GM23338 (cell line): Measurements from ENCODE around the gene ANKS1B. TPM values are rescaled to one million over a fixed set of nuclear protein-coding genes. Genes with fewer than 3 reads are reported as not detected.

Experiments used
- ATAC-seq: fragments of 200-7000 bp; cut with Tn5 transposase; 3 replicates; pipeline ENCODE4 v1.9.1; 2020
- DNase-seq: peaks from one replicate; pipeline ENCODE4 v3.0.0-alpha.2; 2015; ENCODE audit warnings: low spot score
- H2AFZ ChIP-seq: fragments of 200-600 bp; sonication (generic); 2 replicates; pipeline ENCODE4 v1.8.0; 2016; ENCODE audit warnings: antibody characterized with exemption, mild to moderate bottlenecking, moderate library complexity
- H3F3A ChIP-seq: fragments of 200-600 bp; sonication (generic); replicated peaks from 2 replicates; pipeline ENCODE4 v1.8.0; 2017; ENCODE audit warnings: antibody characterized with exemption, mixed run types, low read depth
- H3K27ac ChIP-seq: fragments of 200-600 bp; sonication (generic); 2 replicates; pipeline ENCODE4 v1.6.1; 2016; ENCODE audit warnings: low read depth
- H3K27me3 ChIP-seq: fragments of 200-600 bp; sonication (generic); 2 replicates; pipeline ENCODE4 v1.8.0; 2016; ENCODE audit warnings: mild to moderate bottlenecking, mixed run types, moderate library complexity; ENCODE audit not compliant: insufficient read depth
- H3K36me3 ChIP-seq: fragments of 200-600 bp; sonication (generic); 2 replicates; pipeline ENCODE4 v1.8.0; 2016; ENCODE audit warnings: mild to moderate bottlenecking; ENCODE audit not compliant: insufficient read depth
- H3K4me1 ChIP-seq: fragments of 200-600 bp; sonication (generic); 2 replicates; pipeline ENCODE4 v1.8.0; 2016; ENCODE audit warnings: mild to moderate bottlenecking, moderate library complexity; ENCODE audit not compliant: insufficient read depth
- H3K4me2 ChIP-seq: fragments of 200-600 bp; sonication (generic); 2 replicates; pipeline ENCODE4 v1.7.1; 2017; ENCODE audit warnings: mixed run types
- H3K4me3 ChIP-seq: fragments of 200-600 bp; sonication (generic); 2 replicates; pipeline ENCODE4 v1.6.1; 2016; ENCODE audit warnings: mixed run types
- H3K79me2 ChIP-seq: fragments of 200-600 bp; sonication (generic); replicated peaks from 2 replicates; pipeline ENCODE4 v1.8.0; 2017; ENCODE audit warnings: mild to moderate bottlenecking; ENCODE audit not compliant: insufficient read depth
- H3K9me2 ChIP-seq: fragments of 200-600 bp; sonication (generic); 2 replicates; pipeline ENCODE4 v1.8.0; 2017; ENCODE audit not compliant: insufficient read depth
- H4K20me1 ChIP-seq: fragments of 200-600 bp; sonication (generic); replicated peaks from 2 replicates; pipeline ENCODE4 v1.8.0; 2017; ENCODE audit warnings: mild to moderate bottlenecking; ENCODE audit not compliant: insufficient read depth
- H3K27ac Mint-ChIP-seq: 2 replicates; pipeline ENCODE4 v1.8.0; 2020; ENCODE audit warnings: inconsistent platforms, mild to moderate bottlenecking, moderate library complexity, mixed read lengths
- H3K27me3 Mint-ChIP-seq: 3 replicates; pipeline ENCODE4 v1.8.0; 2022; ENCODE audit warnings: low read depth, mild to moderate bottlenecking, moderate library complexity, mixed read lengths, inconsistent platforms; ENCODE audit not compliant: insufficient read depth, poor library complexity
- H3K36me3 Mint-ChIP-seq: 3 replicates; pipeline ENCODE4 v1.8.0; 2021; ENCODE audit warnings: low read depth, mild to moderate bottlenecking, inconsistent platforms, moderate library complexity, mixed read lengths
- H3K4me1 Mint-ChIP-seq: 3 replicates; pipeline ENCODE4 v1.8.0; 2020; ENCODE audit warnings: mild to moderate bottlenecking, inconsistent platforms, mixed read lengths
- H3K4me3 Mint-ChIP-seq: 3 replicates; pipeline ENCODE4 v1.8.0; 2021; ENCODE audit warnings: moderate library complexity, mild to moderate bottlenecking, inconsistent platforms, mixed read lengths
- H3K9me3 Mint-ChIP-seq: 3 replicates; pipeline ENCODE4 v1.8.0; 2020; ENCODE audit warnings: moderate library complexity, mild to moderate bottlenecking, inconsistent platforms, mixed read lengths
- CTCF ChIP-seq, 2 experiments: fragments of 200-600 bp in 1 of 2; sonication (generic) in 1 of 2; conservative IDR thresholded peaks; 2 replicates each; pipeline versions ENCODE4 v1.5.1 to v1.6.1; 2016 to 2017; ENCODE audit warnings: antibody characterized with exemption in 2 of 2, low read depth in 2 of 2, mild to moderate bottlenecking in 2 of 2, moderate library complexity in 1 of 2
- EZH2phosphoT487 ChIP-seq: fragments of 200-600 bp; sonication (generic); IDR thresholded peaks from one replicate; pipeline ENCODE4 v1.8.1; 2018; ENCODE audit warnings: antibody characterized with exemption; ENCODE audit not compliant: unreplicated experiment
- NANOG ChIP-seq: IDR thresholded peaks from 2 replicates; pipeline ENCODE4 v1.6.1; 2016; ENCODE audit warnings: antibody characterized with exemption, borderline replicate concordance
- POLR2AphosphoS5 ChIP-seq: IDR thresholded peaks from 2 replicates; pipeline ENCODE4 v1.6.1; 2016; ENCODE audit warnings: antibody characterized with exemption, low read depth
- STAT1 ChIP-seq: IDR thresholded peaks from one replicate; pipeline ENCODE4 v1.6.1; 2016; ENCODE audit warnings: antibody characterized with exemption; ENCODE audit not compliant: unreplicated experiment
- ZNF114 ChIP-seq: fragments of 250-450 bp; sonication (Bioruptor Pico); IDR thresholded peaks from 2 replicates; pipeline ENCODE4 v1.5.0; 2020; ENCODE audit warnings: mild to moderate bottlenecking, moderate library complexity
- ZNF331 ChIP-seq: fragments of 250-450 bp; sonication (Bioruptor Pico); IDR thresholded peaks from 2 replicates; pipeline ENCODE4 v1.5.0; 2020; ENCODE audit warnings: low read depth, mild to moderate bottlenecking, moderate library complexity
- polyA plus RNA-seq: library from polyadenylated mRNA; unstranded; fragments of >200 nt; fragmentation: Nextera tagmentation; extraction: Ambion mirVana; gene quantifications from 2 replicates; pipeline ENCODE4 v1.2.1, GENCODE V29; 2016
- total RNA-seq: library from RNA; depleted of rRNA; stranded (reverse); fragments of >200 nt; shearing (Covaris generic); gene quantifications from 2 replicates; pipeline ENCODE4 v1.2.3, GENCODE V29; 2014
- TF ChIP-seq, protein P1 (sequence below): IDR thresholded peaks from one replicate; pipeline ENCODE4 v1.6.1; 2018; ENCODE audit warnings: antibody characterized with exemption; ENCODE audit not compliant: unreplicated experiment
- TF ChIP-seq, protein P2 (sequence below): fragments of 250-450 bp; sonication (Bioruptor Pico); IDR thresholded peaks from 2 replicates; pipeline ENCODE4 v1.5.0; 2020; ENCODE audit warnings: mild to moderate bottlenecking, moderate library complexity

The ANKS1B gene
- total and polyA plus RNA-seq, 2 experiments from 2014 or later: 4.3 to 5.8 TPM

GRCh38 chr12:99093166-99093565 is 891.6 kb downstream of the ANKS1B start (continued):
- TF ChIP-seq NANOG: no peak
- no peak for TF ChIP-seq POLR2AphosphoS5
- no peak for TF ChIP-seq ZNF331
- TF ChIP-seq CTCF (conservative IDR thresholded peaks at IDR 0.05; ENCODE audit: low read depth in 2 of 2): no peak
- no peak for TF ChIP-seq STAT1
- TF ChIP-seq ZNF114 (CRISPR knock-in tag): no peak

GRCh38 chr12:99092100-99092851 is 892.5 kb downstream of the ANKS1B start:
- no peaks in the 10 kb centered on the region for H3K9me3 Mint-ChIP-seq
- H3K36me3 ChIP-seq: no peaks in the 10 kb centered on the region
- no peak overlapping the region for H3K4me2 ChIP-seq
- H3K27me3 ChIP-seq: no peaks in the 10 kb centered on the region
- H3K36me3 Mint-ChIP-seq: no peaks in the 10 kb centered on the region
- H4K20me1 ChIP-seq: no peaks in the 10 kb centered on the region
- H3K79me2 ChIP-seq: no peaks in the 10 kb centered on the region
- no peak overlapping the region for H3K4me3 ChIP-seq
- H3K9me2 ChIP-seq: no peaks in the 10 kb centered on the region
- DNase-seq (no peak), ATAC-seq (no peak)
- H3K27ac Mint-ChIP-seq: peak overlapping the region; percentile 76; the same call in 1 of the 2 replicates
- peaks cover 9% of the 10 kb centered on the region for H3K4me1 Mint-ChIP-seq
- H3F3A ChIP-seq: no peaks in the 10 kb centered on the region
- no peak overlapping the region for H3K4me3 Mint-ChIP-seq
- H2AFZ ChIP-seq: no peak overlapping the region
- H3K27ac ChIP-seq: no peak overlapping the region
- peaks cover 1% of the 10 kb centered on the region for H3K27me3 Mint-ChIP-seq
- peaks cover 9% of the 10 kb centered on the region for H3K4me1 ChIP-seq
- no peak for TF ChIP-seq CTCF (conservative IDR thresholded peaks at IDR 0.05; ENCODE audit: low read depth in 2 of 2)
- TF ChIP-seq, protein P1, sequence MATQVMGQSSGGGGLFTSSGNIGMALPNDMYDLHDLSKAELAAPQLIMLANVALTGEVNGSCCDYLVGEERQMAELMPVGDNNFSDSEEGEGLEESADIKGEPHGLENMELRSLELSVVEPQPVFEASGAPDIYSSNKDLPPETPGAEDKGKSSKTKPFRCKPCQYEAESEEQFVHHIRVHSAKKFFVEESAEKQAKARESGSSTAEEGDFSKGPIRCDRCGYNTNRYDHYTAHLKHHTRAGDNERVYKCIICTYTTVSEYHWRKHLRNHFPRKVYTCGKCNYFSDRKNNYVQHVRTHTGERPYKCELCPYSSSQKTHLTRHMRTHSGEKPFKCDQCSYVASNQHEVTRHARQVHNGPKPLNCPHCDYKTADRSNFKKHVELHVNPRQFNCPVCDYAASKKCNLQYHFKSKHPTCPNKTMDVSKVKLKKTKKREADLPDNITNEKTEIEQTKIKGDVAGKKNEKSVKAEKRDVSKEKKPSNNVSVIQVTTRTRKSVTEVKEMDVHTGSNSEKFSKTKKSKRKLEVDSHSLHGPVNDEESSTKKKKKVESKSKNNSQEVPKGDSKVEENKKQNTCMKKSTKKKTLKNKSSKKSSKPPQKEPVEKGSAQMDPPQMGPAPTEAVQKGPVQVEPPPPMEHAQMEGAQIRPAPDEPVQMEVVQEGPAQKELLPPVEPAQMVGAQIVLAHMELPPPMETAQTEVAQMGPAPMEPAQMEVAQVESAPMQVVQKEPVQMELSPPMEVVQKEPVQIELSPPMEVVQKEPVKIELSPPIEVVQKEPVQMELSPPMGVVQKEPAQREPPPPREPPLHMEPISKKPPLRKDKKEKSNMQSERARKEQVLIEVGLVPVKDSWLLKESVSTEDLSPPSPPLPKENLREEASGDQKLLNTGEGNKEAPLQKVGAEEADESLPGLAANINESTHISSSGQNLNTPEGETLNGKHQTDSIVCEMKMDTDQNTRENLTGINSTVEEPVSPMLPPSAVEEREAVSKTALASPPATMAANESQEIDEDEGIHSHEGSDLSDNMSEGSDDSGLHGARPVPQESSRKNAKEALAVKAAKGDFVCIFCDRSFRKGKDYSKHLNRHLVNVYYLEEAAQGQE: no peak
- no peak for TF ChIP-seq STAT1
- TF ChIP-seq ZNF331: no peak
- no peak for TF ChIP-seq EZH2phosphoT487
- TF ChIP-seq ZNF114 (CRISPR knock-in tag): no peak
- TF ChIP-seq, protein P2, sequence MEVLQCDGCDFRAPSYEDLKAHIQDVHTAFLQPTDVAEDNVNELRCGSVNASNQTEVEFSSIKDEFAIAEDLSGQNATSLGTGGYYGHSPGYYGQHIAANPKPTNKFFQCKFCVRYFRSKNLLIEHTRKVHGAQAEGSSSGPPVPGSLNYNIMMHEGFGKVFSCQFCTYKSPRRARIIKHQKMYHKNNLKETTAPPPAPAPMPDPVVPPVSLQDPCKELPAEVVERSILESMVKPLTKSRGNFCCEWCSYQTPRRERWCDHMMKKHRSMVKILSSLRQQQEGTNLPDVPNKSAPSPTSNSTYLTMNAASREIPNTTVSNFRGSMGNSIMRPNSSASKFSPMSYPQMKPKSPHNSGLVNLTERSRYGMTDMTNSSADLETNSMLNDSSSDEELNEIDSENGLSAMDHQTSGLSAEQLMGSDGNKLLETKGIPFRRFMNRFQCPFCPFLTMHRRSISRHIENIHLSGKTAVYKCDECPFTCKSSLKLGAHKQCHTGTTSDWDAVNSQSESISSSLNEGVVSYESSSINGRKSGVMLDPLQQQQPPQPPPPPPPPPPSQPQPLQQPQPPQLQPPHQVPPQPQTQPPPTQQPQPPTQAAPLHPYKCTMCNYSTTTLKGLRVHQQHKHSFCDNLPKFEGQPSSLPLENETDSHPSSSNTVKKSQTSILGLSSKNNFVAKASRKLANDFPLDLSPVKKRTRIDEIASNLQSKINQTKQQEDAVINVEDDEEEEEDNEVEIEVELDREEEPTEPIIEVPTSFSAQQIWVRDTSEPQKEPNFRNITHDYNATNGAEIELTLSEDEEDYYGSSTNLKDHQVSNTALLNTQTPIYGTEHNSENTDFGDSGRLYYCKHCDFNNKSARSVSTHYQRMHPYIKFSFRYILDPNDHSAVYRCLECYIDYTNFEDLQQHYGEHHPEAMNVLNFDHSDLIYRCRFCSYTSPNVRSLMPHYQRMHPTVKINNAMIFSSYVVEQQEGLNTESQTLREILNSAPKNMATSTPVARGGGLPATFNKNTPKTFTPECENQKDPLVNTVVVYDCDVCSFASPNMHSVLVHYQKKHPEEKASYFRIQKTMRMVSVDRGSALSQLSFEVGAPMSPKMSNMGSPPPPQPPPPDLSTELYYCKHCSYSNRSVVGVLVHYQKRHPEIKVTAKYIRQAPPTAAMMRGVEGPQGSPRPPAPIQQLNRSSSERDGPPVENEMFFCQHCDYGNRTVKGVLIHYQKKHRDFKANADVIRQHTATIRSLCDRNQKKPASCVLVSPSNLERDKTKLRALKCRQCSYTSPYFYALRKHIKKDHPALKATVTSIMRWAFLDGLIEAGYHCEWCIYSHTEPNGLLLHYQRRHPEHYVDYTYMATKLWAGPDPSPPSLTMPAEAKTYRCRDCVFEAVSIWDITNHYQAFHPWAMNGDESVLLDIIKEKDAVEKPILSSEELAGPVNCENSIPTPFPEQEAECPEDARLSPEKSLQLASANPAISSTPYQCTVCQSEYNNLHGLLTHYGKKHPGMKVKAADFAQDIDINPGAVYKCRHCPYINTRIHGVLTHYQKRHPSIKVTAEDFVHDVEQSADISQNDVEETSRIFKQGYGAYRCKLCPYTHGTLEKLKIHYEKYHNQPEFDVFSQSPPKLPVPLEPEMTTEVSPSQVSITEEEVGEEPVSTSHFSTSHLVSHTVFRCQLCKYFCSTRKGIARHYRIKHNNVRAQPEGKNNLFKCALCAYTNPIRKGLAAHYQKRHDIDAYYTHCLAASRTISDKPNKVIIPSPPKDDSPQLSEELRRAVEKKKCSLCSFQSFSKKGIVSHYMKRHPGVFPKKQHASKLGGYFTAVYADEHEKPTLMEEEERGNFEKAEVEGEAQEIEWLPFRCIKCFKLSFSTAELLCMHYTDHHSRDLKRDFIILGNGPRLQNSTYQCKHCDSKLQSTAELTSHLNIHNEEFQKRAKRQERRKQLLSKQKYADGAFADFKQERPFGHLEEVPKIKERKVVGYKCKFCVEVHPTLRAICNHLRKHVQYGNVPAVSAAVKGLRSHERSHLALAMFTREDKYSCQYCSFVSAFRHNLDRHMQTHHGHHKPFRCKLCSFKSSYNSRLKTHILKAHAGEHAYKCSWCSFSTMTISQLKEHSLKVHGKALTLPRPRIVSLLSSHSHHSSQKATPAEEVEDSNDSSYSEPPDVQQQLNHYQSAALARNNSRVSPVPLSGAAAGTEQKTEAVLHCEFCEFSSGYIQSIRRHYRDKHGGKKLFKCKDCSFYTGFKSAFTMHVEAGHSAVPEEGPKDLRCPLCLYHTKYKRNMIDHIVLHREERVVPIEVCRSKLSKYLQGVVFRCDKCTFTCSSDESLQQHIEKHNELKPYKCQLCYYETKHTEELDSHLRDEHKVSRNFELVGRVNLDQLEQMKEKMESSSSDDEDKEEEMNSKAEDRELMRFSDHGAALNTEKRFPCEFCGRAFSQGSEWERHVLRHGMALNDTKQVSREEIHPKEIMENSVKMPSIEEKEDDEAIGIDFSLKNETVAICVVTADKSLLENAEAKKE (CRISPR knock-in tag): no peak
